Fibroblast of gingiva (primary cell): ENCODE results near the gene LCT.
"Not testable (repeated sequence)": the region's sequence is repeated elsewhere in the genome, so short reads cannot be mapped to it uniquely, and the experiment has no call there.

Experiments
- DNase-seq: peaks from one replicate; pipeline ENCODE4 v3.0.0-alpha.2; 2011; ENCODE audit warnings: low read depth

LCT gene

GRCh38 chr2:135831180-135831812, 5.7 kb downstream of the LCT start:
- DNase-seq = no peak

DNA sequence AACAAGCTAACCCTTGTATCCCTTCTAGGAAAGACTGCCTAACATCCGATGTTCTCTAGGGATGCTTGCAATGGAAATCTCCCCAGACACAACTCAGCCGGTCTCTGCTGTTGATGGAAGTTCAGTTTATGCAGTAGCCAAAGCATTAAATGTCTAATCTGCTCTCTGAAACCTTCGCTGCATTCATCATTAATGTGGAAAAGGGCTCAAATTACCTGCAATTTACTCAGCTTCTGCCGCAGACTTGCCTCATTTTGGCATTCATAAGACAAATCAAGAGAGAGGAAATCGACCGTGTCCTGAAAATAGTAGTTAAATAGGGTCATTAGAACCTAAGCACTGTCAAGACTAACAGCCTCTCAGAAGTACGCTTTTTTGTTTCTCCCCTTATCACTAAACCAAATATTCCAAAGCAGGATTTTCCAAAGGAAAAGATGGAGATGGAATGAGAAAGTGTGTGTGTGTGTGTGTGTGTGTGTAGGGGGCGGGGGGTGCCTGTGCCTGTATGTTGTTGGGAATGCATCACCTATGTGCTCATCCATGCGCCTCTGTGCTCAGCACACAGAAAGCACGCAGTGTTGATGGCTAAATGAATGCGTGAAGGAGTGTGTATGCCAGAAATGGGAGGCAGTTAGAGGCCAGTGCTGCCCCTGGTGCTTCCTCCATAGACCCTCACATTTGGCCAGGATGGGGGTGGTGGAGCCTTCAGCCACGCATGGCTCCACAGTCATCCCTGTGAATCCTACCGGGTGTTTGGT, 7.4 kb downstream of the LCT start:
- DNase-seq = peak; percentile 7

- no peak for DNase-seq
Measured at GRCh38 chr2:135826544-135826943, 10.4 kb downstream of the LCT start.

GRCh38 chr2:135825550-135826176, 11.3 kb downstream of the LCT start:
- no peak for DNase-seq

DNA sequence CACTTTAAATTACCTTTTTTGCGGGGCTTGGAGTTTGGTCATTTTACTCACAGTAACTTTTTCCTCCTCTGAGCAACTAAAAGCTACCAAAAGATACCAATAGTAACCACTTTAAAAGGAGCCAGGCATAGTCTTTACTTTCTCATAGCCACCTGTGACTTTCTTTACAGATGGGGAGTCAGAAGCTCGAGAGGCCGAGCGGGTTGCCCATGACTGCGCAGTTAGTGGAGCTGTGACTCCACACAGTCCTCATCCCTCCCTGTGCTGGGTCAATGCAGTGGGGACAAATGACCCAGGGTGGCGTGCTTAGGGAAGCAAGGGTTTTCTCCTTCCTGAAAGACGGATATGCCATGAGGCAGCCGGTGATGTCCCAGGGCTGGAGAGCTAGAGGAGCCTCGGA, 11.9 kb downstream of the LCT start:
- no peak for DNase-seq

- DNase-seq = no peak
Measured at GRCh38 chr2:135822855-135823254, 14.1 kb downstream of the LCT start.

DNA sequence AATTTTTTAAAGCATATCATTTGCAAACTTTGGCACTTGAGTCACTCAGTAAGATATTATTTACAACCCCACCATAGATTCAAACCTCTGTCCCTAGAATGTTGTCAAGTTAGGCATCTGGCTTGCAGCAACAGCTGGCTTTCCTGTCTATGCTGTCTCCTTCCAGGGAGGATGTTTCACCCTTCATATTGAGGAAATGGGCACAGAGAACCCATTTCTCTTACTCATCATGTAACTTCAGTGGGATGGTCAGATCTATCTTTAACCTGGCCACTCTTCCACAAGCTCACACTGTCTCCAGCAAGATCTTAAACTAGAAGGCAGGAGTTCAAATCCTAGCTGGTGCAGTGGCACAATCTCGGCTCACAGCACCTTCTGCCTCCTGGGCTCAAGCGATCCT, 15.8 kb downstream of the LCT start:
- DNase-seq = no peak

DNA sequence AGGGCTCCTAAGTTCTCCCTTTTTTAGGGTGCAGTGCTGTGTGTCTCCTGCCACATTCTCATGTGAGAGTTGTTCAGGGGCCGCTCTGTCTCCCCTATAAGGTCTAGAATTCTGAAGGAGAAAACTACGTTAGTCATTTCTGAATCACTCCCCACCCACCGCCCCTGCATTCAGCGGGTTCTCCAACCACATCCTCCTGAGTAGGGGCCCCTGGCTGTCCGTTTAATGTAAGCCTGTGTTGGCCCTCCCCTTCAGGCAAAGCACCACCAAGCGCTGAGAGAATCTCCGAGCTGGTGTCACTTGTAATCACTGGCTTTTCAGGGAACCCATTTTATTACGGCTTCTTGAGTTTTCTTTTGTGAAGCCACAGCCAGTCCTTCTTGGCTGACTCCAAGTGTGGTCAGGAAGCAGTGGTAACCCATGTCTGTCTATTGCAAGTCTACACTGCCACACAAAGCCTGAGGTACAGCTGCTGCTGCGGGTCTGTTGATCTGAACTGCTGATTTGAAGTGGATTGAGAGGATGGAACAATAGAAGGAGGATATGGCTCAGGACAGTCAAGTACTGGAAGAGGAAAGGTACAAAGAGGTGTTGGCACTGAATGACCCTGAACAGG, 16.9 kb downstream of the LCT start:
- DNase-seq = no peak

DNA sequence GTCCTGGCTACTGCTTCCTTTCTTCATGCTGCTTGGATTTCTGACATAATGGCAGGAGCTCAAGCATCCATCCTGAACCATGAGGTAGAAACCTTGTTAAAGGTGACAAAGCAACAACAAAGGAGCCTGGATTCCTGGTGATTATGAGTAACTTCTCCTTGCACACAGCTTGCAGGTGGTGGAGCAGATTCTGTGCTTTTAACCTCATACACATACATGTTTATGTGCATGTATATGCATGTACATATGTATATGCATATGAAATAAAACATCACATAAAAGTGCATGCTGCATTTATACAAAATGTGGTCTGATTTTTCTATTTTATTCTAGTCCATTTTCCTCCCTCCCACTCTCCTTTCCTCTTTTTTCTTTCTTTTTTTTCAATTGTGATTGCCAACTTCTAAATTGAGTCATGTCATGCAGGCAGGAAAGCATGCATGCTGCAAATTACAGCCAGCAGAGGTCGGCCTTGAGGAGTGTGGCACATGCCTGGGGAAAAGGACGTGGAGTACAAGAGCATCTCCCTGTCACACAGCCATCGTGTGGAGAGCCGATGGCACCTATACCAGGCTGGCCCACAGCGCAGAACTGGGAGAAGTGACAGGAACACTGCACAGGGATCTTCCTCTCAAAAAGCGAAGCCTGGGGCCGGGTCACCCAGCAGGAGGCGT, 17.9 kb downstream of the LCT start:
- DNase-seq = peak; percentile 16

DNA sequence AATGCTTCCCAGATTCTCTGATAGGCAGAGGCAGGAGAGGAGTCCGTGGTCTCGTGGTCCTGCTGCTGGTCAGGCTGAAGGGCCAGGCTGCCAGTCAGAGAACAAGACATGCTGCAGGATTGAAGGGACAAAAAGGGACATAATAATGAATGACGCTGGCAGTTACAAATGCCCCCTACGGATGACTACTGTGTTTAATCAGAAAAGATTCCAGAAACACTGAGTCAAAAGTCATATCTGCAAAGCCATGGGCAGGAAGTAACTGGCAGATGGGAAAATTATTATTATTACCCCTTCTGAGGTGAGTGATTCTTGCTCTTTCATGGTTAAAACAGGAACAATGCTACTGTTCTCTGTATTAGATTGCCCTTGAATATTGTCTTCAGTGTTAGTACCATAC, 19.0 kb downstream of the LCT start:
- no peak for DNase-seq

DNA sequence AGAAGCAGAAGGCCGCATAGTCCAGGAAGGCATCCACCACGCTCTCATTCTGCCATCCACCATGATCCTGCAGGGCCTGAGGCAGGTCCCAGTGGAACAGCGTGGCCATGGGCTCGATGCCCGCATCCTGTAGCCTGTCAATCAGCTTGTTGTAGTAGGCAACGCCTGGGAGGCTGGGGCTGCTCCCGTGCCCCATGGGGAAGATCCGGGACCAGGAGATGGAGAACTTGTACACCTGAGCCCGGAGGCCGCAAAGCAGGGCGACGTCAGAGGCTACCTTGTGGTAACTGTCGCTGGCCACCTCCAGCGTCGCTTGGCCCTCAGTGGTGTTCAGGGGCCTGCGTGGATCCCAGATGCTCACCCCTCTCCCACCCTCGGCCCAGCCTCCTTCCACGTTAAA, 19.5 kb downstream of the LCT start:
- DNase-seq = no peak

GRCh38 chr2:135815269-135815668, 21.7 kb downstream of the LCT start:
- DNase-seq = no peak

DNA sequence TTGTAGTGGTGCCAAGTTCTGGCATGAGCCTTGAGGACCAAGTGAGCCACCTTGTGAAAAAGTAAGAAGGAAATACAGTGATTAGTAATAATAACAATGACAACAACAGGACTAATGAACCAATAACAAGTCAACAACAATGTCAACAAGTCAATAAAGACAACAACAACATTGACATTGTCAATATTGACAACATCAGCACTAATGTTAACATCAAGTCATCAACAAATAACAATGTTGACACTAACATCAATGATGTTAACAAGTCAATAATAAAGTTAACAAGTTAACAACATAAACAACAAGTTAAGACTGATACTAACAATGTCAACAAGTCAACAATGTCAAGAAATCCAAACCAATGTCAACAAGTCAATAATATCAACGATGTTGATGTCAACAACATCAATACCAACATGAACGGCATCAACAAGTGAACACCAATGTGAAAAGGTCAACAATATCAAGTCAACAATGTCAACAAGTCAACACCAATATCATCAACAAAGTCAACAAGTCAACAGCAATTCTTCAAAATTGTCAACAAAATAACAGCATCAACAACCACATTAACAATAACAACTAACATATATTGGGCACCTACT, 24.0 kb downstream of the LCT start:
- DNase-seq = no peak

- not testable (repeated sequence) for DNase-seq
Measured at GRCh38 chr2:135807874-135808273, 29.1 kb downstream of the LCT start.

DNA sequence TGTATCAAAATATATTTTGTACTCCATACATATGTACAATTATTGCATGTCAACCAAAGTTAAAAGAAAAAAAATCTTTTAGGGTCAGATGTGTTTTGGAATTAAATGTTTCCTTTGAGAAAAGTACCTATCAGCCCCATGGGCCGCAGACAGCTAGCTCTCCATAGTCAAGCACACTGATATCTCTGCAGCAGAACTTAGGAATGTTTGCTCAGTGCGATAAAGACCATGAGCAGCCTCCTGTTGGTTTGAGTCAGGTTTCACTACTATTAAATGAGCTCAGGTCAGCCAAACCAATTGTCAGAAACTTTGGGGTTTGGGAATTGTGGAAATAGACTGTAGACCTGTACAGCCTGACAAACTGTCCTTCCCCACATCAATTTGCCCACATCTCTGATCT, 33.7 kb downstream of the LCT start:
- no peak for DNase-seq

- DNase-seq = no peak
Measured at GRCh38 chr2:135802350-135802749, 34.6 kb downstream of the LCT start.

- DNase-seq = no peak
Measured at GRCh38 chr2:135800513-135801460, 36.2 kb downstream of the LCT start.

- no peak for DNase-seq
Measured at GRCh38 chr2:135799738-135800137, 37.2 kb downstream of the LCT start.

DNA sequence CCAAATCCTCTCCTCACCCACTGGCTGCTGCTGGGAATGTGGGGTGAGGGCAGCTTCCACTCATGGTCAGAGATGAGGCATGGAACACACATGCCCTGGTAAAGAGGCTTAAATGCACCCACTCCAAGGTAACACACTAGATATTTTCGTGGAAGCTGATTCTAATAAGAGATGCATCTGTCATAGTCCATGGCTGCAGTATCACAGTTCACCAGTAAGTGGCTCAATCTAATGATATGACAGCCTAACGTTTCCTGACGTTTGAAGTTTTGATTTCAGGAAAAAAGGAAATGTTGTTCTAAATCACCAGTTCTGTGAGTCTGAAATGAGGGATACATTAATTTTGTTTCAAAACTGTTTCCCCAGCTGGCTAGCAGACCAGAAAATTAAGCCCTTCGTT, 38.2 kb downstream of the LCT start:
- DNase-seq = no peak

DNA sequence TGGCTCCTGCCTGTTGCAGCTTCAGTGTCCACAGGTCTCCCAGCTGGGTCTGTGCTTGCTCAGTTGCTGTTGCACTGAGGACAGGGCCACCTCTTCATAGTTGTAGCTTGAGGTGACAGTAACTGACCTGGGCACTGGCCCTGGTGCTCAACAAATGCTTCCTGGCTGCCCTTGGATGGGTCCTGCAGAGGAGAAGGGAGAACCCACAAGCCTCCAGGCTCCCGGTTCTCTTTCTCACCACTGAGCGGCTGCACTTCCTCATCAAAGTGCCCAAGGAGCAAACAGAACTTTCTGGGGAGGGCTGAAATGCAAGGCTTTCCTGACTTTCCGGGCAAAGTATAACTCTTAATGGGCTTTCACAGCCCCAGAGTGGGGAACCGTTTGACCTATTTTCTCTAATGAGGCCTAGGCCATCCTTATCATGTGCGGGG, 38.7 kb downstream of the LCT start:
- DNase-seq = no peak
